GM21717 (cell line): ENCODE measurements around the gene PNPLA1.

Source experiments
- ATAC-seq: cut with Tn5 transposase; IDR thresholded peaks from one replicate; pipeline ENCODE4 v1.9.1; 2021; ENCODE audit warnings: mild to moderate bottlenecking, moderate library complexity; ENCODE audit not compliant: unreplicated experiment

Gene PNPLA1

DNA sequence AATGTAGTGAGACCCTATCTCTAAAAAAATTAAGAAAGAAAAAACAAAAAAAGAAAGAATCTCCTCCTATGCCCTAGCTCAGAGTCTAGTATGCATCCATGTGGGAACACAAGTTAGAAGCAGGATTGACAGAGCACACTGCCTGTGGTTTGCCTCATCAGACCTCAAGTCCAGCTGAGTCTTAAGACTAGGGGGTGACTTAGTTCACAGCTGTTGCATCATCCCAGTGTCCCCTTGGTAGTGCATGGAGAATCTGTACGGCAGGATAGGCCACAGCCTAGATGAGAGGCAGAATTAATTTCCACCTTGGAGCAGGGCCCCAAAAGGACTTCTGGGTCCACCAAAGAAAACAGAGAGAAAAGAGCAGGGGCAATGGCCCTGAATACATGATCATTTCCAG, 13.7 kb downstream of the PNPLA1 start:
- ATAC-seq = no peak

- no peak for ATAC-seq
Observed at GRCh38 chr6:36284359-36284758, 14.5 kb downstream of the PNPLA1 start.

- no peak for ATAC-seq
Observed at GRCh38 chr6:36285187-36285671, 15.4 kb downstream of the PNPLA1 start.

GRCh38 chr6:36285797-36286196, 15.9 kb downstream of the PNPLA1 start:
- ATAC-seq = no peak

GRCh38 chr6:36286858-36287257, 17.0 kb downstream of the PNPLA1 start:
- ATAC-seq = no peak

GRCh38 chr6:36289281-36289878, 19.5 kb downstream of the PNPLA1 start:
- ATAC-seq = no peak

GRCh38 chr6:36290668-36291620, 21.1 kb downstream of the PNPLA1 start:
- ATAC-seq = no peak

GRCh38 chr6:36292170-36292569, 22.3 kb downstream of the PNPLA1 start:
- no peak for ATAC-seq

- no peak for ATAC-seq
Observed at GRCh38 chr6:36296240-36296639, 26.4 kb downstream of the PNPLA1 start.

DNA sequence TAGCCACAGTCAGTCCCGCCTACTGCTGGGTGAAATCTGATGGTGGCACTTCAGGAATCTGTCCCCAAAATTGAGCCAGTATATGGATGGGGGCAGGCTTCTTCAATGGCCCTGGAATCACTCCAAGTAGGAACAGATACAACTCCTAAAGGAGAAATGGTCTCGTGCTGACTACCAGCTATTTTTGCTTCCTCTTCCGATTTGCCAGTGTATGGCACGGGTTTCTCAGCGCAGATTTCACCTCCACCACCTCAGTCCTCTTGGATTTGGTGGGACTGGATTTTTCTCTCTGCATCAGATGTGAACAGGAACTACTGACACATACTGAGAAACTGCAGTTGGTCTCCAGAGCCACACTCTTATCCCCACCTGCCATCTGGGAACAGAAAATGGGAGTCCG, 27.2 kb downstream of the PNPLA1 start:
- ATAC-seq = no peak

DNA sequence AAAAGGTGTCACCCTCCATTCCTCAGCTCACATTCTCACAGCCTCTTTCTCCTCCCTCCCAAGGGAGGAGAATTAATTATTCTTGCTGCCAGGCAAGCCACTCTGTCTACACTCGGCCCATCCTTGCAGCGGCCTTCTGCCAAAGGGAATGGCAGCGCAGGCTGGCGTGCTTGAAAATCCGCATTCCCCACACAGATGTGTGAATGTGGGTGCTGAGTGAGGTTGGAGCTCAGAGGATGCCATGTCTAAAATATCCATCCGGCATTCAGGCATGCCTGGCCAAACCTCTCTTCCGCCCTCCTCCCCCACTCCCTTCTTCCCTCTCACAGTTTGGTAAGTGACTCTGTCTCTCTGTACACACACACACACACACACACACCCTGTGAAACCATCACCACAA, 27.7 kb downstream of the PNPLA1 start:
- ATAC-seq = no peak

GRCh38 chr6:36298027-36298426, 28.2 kb downstream of the PNPLA1 start:
- ATAC-seq = no peak

DNA sequence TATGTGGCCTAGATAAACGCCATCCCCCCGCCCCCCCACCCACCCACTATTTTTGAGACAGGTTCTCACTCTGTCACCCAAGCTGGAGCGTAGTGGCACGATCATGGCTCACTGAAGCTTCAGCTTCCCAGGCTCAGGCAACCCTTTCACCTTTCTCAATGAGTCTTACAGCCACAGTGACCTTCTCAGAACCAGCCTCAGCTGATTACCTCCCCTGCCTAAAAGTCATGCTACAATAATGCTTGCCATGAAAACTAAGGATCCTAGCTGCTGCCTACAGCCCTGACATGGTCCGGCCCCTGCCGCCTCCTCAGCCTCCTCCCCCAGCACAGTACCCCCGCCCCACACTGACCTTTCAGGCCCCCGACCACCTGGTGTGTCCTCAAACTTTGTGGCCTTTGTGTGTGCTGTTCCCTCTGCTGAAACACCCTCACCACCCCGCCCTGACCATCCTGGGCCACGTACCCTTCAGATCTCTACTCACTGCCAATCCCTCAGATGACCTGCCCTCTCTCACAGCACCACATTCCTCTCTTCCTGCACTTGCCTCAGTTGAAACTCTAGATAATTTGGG, 31.3 kb downstream of the PNPLA1 start:
- ATAC-seq = no peak

DNA sequence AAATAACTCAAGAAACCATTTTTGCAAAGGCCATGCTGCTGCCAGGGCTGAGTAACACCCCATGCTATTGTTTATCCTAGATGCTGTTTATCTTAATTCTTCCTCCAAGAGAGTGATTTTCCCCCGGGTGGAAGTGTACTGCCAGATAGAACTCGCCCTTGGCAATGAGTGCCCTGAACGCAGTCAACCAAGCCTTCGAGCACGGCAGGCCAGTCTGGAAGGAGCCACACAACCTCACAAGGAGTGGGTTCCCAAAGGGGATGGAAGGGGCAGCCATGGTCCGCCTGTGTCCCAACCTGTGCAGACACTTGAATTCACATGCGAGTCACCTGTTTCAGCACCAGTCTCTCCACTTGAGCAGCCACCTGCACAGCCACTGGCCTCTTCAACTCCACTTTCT, 31.9 kb downstream of the PNPLA1 start:
- ATAC-seq = no peak

- ATAC-seq = peak; percentile 58
Observed at GRCh38 chr6:36302227-36302976, 32.5 kb downstream of the PNPLA1 start.

GRCh38 chr6:36305885-36306284, 36.0 kb downstream of the PNPLA1 start:
- ATAC-seq = no peak

DNA sequence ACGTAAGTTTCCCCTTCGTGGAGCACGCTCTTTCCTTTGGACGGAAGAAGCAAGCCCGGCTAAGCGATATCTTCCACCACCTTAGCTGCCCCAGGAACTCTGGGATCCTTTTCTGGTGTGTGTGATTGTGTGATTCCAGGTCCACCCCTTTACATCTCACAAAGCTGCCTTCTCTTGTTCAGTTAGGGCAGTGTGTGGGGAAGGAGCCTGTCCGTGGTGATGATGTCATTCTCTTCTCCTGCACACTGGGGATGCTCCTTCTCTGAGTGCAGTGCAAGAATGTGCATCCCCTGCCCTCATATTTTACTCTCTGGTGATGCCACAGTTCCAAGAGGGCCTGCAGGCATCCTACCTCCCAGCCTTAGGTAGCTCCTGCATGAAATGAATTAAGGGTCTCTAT, 36.5 kb downstream of the PNPLA1 start:
- no peak for ATAC-seq

GRCh38 chr6:36308514-36308913, 38.7 kb downstream of the PNPLA1 start:
- no peak for ATAC-seq

DNA sequence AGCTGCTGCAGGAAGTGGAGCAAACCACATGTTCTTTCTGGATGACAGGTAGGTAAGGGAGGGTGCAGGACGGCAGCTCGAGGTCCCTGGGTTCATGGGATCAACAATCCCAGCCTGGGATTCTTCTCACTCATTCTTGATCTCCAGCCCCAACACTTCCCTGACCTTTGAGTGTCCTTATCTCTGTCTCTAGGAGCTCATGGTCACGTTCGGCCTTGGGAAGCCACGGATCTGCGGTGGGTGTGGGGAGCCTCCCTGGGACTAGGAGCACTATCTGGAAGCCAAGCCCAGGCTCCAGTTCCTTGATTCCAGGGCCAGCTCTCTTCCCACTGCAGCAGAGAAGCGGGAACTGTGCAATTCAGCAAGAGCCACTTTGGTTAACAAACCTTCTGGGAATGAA, 39.3 kb downstream of the PNPLA1 start:
- ATAC-seq = no peak

- no peak for ATAC-seq
Observed at GRCh38 chr6:36309900-36310299, 40.0 kb downstream of the PNPLA1 start.
